Keratinocyte (primary cell): ENCODE measurements around the gene SFMBT2. TPM values are rescaled to one million over a fixed set of nuclear protein-coding genes. Genes with fewer than 3 reads are reported as not detected.

Experiments used
- DNase-seq: peaks from one replicate; pipeline ENCODE4 v3.0.0-alpha.2; 2011; ENCODE audit warnings: low read depth, missing footprints, low spot score
- FAIRE-seq: peaks from 2 replicates; lab custom pipeline; 2011; peaks lifted over from hg19 to GRCh38; lab: Jason Lieb, UNC
- H2AFZ ChIP-seq: 2 replicates; pipeline ENCODE4 v1.6.0; 2012; ENCODE audit warnings: low read length, control low read depth, inconsistent platforms; ENCODE audit not compliant: control insufficient read depth
- H3K27ac ChIP-seq: 2 replicates; pipeline ENCODE4 v1.5.1; 2011; ENCODE audit warnings: low read length; ENCODE audit not compliant: control insufficient read depth, insufficient read depth
- H3K27me3 ChIP-seq: 3 replicates; pipeline ENCODE4 v1.6.0; 2011; ENCODE audit warnings: low read length; ENCODE audit not compliant: control insufficient read depth, insufficient read depth; ENCODE audit errors: extremely low read depth
- H3K36me3 ChIP-seq, 2 experiments: 2 replicates in 1 of 2; 3 replicates in 1 of 2; pipeline ENCODE4 v1.5.1; 2011; ENCODE audit warnings: low read length in 2 of 2, mild to moderate bottlenecking in 1 of 2; ENCODE audit not compliant: control insufficient read depth in 2 of 2, insufficient read depth in 2 of 2; ENCODE audit errors: extremely low read depth in 1 of 2
- H3K4me1 ChIP-seq: 3 replicates; pipeline ENCODE4 v1.5.1; 2011; ENCODE audit warnings: low read length; ENCODE audit not compliant: control insufficient read depth, insufficient read depth; ENCODE audit errors: extremely low read depth
- H3K4me2 ChIP-seq: 3 replicates; pipeline ENCODE4 v1.6.0; 2011; ENCODE audit warnings: low read depth, low read length; ENCODE audit not compliant: control insufficient read depth, insufficient read depth; ENCODE audit errors: extremely low read depth
- H3K4me3 ChIP-seq, 3 experiments: fragments of 200-600 bp in 1 of 3; sonication (generic) in 1 of 3; 2 replicates in 2 of 3; 3 replicates in 1 of 3; pipeline ENCODE4 v1.5.1; 2011 to 2016; ENCODE audit warnings: low read length in 3 of 3, mild to moderate bottlenecking in 3 of 3, control low read depth in 2 of 3, inconsistent platforms in 1 of 3, low read depth in 1 of 3, mixed read lengths in 1 of 3, mixed run types in 1 of 3, moderate library complexity in 1 of 3; ENCODE audit not compliant: control insufficient read depth in 2 of 3, insufficient read depth in 2 of 3; ENCODE audit errors: extremely low read depth in 1 of 3
- H3K79me2 ChIP-seq: 2 replicates; pipeline ENCODE4 v1.6.0; 2012; ENCODE audit warnings: low read length; ENCODE audit not compliant: control insufficient read depth, insufficient read depth
- H3K9ac ChIP-seq: 3 replicates; pipeline ENCODE4 v1.6.0; 2011; ENCODE audit warnings: low read length; ENCODE audit not compliant: control insufficient read depth, insufficient read depth; ENCODE audit errors: extremely low read depth
- H3K9me1 ChIP-seq: 3 replicates; pipeline ENCODE4 v1.6.0; 2011; ENCODE audit warnings: low read length; ENCODE audit not compliant: control insufficient read depth, insufficient read depth; ENCODE audit errors: extremely low read depth
- H3K9me3 ChIP-seq: 2 replicates; pipeline ENCODE4 v1.5.1; 2012; ENCODE audit warnings: low read depth, low read length; ENCODE audit not compliant: control insufficient read depth
- H4K20me1 ChIP-seq: 3 replicates; pipeline ENCODE4 v1.6.0; 2011; ENCODE audit warnings: low read length; ENCODE audit not compliant: control insufficient read depth, insufficient read depth; ENCODE audit errors: extremely low read depth
- CTCF ChIP-seq, 3 experiments: IDR thresholded peaks in 1 of 3; conservative IDR thresholded peaks in 1 of 3; optimal IDR thresholded peaks in 1 of 3; 2 replicates in 2 of 3; 3 replicates in 1 of 3; pipeline versions ENCODE3 to v1.5.1; 2011; ENCODE audit warnings: low read length in 3 of 3, mild to moderate bottlenecking in 3 of 3, moderate library complexity in 2 of 3, control low read depth in 1 of 3, inconsistent platforms in 1 of 3; ENCODE audit not compliant: insufficient read depth in 2 of 3; ENCODE audit errors: extremely low read depth in 1 of 3
- EZH2 ChIP-seq: IDR thresholded peaks from one replicate; pipeline ENCODE4 v1.6.1; 2012; ENCODE audit warnings: inconsistent platforms, mild to moderate bottlenecking, low read length, moderate library complexity
- dilution Hi-C: fragments of 300-500 bp; cut with MboI; formaldehyde crosslinking; loops from one replicate; pipeline ENCODE4 v1.7.0; 2020; ENCODE audit warnings: low sequenced_read_pairs; ENCODE audit not compliant: extremely low pct_ligation_motif_present
- polyA plus RNA-seq, 5 experiments: library from polyadenylated mRNA; depleted of rRNA in 3 of 5; stranded (reverse) in 3 of 5; stranded (forward) in 1 of 5; unstranded in 1 of 5; fragments of >200 nt; gene quantifications; 1 replicate in 1 of 5; 2 replicates in 3 of 5; 3 replicates in 1 of 5; pipeline versions ENCODE4 v1.2.1 to v1.2.3, GENCODE V29; 2011 to 2012; ENCODE audit warnings: missing spikeins in 2 of 5, low read depth in 1 of 5, low replicate concordance in 1 of 5

Gene SFMBT2
- polyA plus RNA-seq, 1 donor (not counting 4 experiments of a cell fraction or from before 2014, with no cell fraction given) = 0.71 TPM

GRCh38 chr10:7421526-7421925 is 10.7 kb upstream of the SFMBT2 start:
- H3K4me1 ChIP-seq = no peaks in the 10 kb centered on the region
- no peak overlapping the region for H3K9ac ChIP-seq
- H3K4me3 ChIP-seq = no peak overlapping the region
- no peaks in the 10 kb centered on the region for H3K36me3 ChIP-seq
- no peaks in the 10 kb centered on the region for H3K79me2 ChIP-seq
- no peaks in the 10 kb centered on the region for H3K9me3 ChIP-seq
- no peaks in the 10 kb centered on the region for H4K20me1 ChIP-seq
- no peak overlapping the region for H3K4me2 ChIP-seq
- FAIRE-seq = no peak
- H3K27ac ChIP-seq = no peak overlapping the region
- TF ChIP-seq CTCF (optimal IDR thresholded peaks at IDR 0.05 in 1 of 3, IDR thresholded peaks at IDR 0.05 in 1 of 3, conservative IDR thresholded peaks at IDR 0.05 in 1 of 3; ENCODE audit: extremely low read depth in 1 of 3, insufficient read depth in 2 of 3, low read length in 3 of 3) (no peak), EZH2 (no peak)
- no peaks in the 10 kb centered on the region for H3K9me1 ChIP-seq
- dilution Hi-C loops = no loop called here
- H3K27me3 ChIP-seq = peaks cover 3% of the 10 kb centered on the region
- DNase-seq = no peak
- H2AFZ ChIP-seq = no peak overlapping the region

GRCh38 chr10:7419998-7420397 is 9.2 kb upstream of the SFMBT2 start:
- no peak overlapping the region for H3K4me3 ChIP-seq
- H3K4me1 ChIP-seq = no peaks in the 10 kb centered on the region
- no peak overlapping the region for H3K27ac ChIP-seq
- no peak overlapping the region for H2AFZ ChIP-seq
- no peak overlapping the region for H3K9ac ChIP-seq
- dilution Hi-C loops = no loop called here
- no peak for FAIRE-seq
- H3K9me1 ChIP-seq = no peaks in the 10 kb centered on the region
- DNase-seq = no peak
- H3K4me2 ChIP-seq = no peak overlapping the region
- TF ChIP-seq EZH2 (no peak), CTCF (optimal IDR thresholded peaks at IDR 0.05 in 1 of 3, IDR thresholded peaks at IDR 0.05 in 1 of 3, conservative IDR thresholded peaks at IDR 0.05 in 1 of 3; ENCODE audit: extremely low read depth in 1 of 3, insufficient read depth in 2 of 3, low read length in 3 of 3) (no peak)
- H3K36me3 ChIP-seq = no peaks in the 10 kb centered on the region
- peaks cover 3% of the 10 kb centered on the region for H3K27me3 ChIP-seq
- no peaks in the 10 kb centered on the region for H3K9me3 ChIP-seq
- H3K79me2 ChIP-seq = no peaks in the 10 kb centered on the region
- H4K20me1 ChIP-seq = no peaks in the 10 kb centered on the region
